Progenitor cell of endocrine pancreas (in vitro differentiated cells): ENCODE data around the gene MCM8. TPM values are rescaled to one million over a fixed set of nuclear protein-coding genes. Genes with fewer than 3 reads are reported as not detected.
A peak's percentile ranks its signal among the peaks of the same experiment; 100 is the strongest.
"Not testable (repeated sequence)": the region's sequence is repeated elsewhere in the genome, so short reads cannot be mapped to it uniquely, and the experiment has no call there.

Experiments
- DNase-seq: peaks from one replicate; pipeline ENCODE4 v3.0.0; 2021; ENCODE audit warnings: low spot score; ENCODE audit not compliant: unreplicated experiment
- H3K27ac Mint-ChIP-seq: 2 replicates; pipeline ENCODE4 v1.8.0; 2021; ENCODE audit warnings: mild to moderate bottlenecking, moderate library complexity, mixed read lengths
- H3K27me3 Mint-ChIP-seq: 2 replicates; pipeline ENCODE4 v1.8.0; 2021; ENCODE audit warnings: mixed read lengths
- H3K36me3 Mint-ChIP-seq: 2 replicates; pipeline ENCODE4 v1.8.0; 2022; ENCODE audit warnings: mixed read lengths; ENCODE audit not compliant: insufficient read depth
- H3K4me1 Mint-ChIP-seq: 2 replicates; pipeline ENCODE4 v1.8.0; 2021; ENCODE audit warnings: low read depth, mixed read lengths
- H3K4me3 Mint-ChIP-seq: 2 replicates; pipeline ENCODE4 v1.8.0; 2021; ENCODE audit warnings: low read depth, mild to moderate bottlenecking, moderate library complexity, mixed read lengths
- H3K9me3 Mint-ChIP-seq: 2 replicates; pipeline ENCODE4 v1.8.0; 2021; ENCODE audit warnings: low read depth, mixed read lengths
- CTCF ChIP-seq: fragments of 200-600 bp; sonication (generic); IDR thresholded peaks from one replicate; pipeline ENCODE4 v1.5.0; 2021; ENCODE audit warnings: antibody characterized with exemption, mild to moderate bottlenecking; ENCODE audit not compliant: unreplicated experiment
- total RNA-seq: library from RNA; stranded (reverse); gene quantifications from 2 replicates; pipeline ENCODE4 v1.2.1, GENCODE V29; 2021

Gene MCM8
- total RNA-seq, 1 donor from 2014 or later = 18.5 TPM

GRCh38 chr20:6029538-6029937 is 79.1 kb downstream of the MCM8 start:
- Mint-ChIP-seq H3K27me3 (no peaks in the 10 kb centered on the region), H3K4me3 (no peak overlapping the region), H3K9me3 (peaks cover 10% of the 10 kb centered on the region), H3K4me1 (peaks cover 8% of the 10 kb centered on the region), H3K27ac (no peak overlapping the region), H3K36me3 (peaks cover 27% of the 10 kb centered on the region)
- TF ChIP-seq CTCF = no peak
- DNase-seq = no peak

- no peak for DNase-seq
- Mint-ChIP-seq H3K4me3 (no peak overlapping the region), H3K9me3 (peaks cover 2% of the 10 kb centered on the region), H3K36me3 (peaks cover 22% of the 10 kb centered on the region), H3K27me3 (no peaks in the 10 kb centered on the region), H3K27ac (no peak overlapping the region), H3K4me1 (peaks cover 10% of the 10 kb centered on the region)
- no peak for TF ChIP-seq CTCF
Measured at GRCh38 chr20:6030453-6031080, 80.1 kb downstream of the MCM8 start.

- H3K27me3 Mint-ChIP-seq, DNase-seq, H3K4me3 Mint-ChIP-seq, H3K9me3 Mint-ChIP-seq, H3K27ac Mint-ChIP-seq: not testable (repeated sequence)
- Mint-ChIP-seq H3K36me3 (peaks cover 12% of the 10 kb centered on the region), H3K4me1 (peaks cover 10% of the 10 kb centered on the region)
Measured at GRCh38 chr20:6032907-6033306, 82.5 kb downstream of the MCM8 start.

GRCh38 chr20:6034134-6034969 is 83.9 kb downstream of the MCM8 start:
- TF ChIP-seq CTCF = no peak
- no peak overlapping the region for H3K4me3 Mint-ChIP-seq
- H3K4me1 Mint-ChIP-seq = peaks cover 10% of the 10 kb centered on the region
- no peaks in the 10 kb centered on the region for H3K9me3 Mint-ChIP-seq
- DNase-seq = no peak
- no peaks in the 10 kb centered on the region for H3K27me3 Mint-ChIP-seq
- peak overlapping the region; percentile 10 for H3K27ac Mint-ChIP-seq
- peaks cover 15% of the 10 kb centered on the region for H3K36me3 Mint-ChIP-seq

- H3K27me3 Mint-ChIP-seq = no peaks in the 10 kb centered on the region
- no peak overlapping the region for H3K27ac Mint-ChIP-seq
- no peak overlapping the region for H3K4me3 Mint-ChIP-seq
- H3K9me3 Mint-ChIP-seq = no peaks in the 10 kb centered on the region
- peaks cover 10% of the 10 kb centered on the region for H3K4me1 Mint-ChIP-seq
- TF ChIP-seq CTCF = no peak
- no peak for DNase-seq
- peaks cover 25% of the 10 kb centered on the region for H3K36me3 Mint-ChIP-seq
Measured at GRCh38 chr20:6036213-6036612, 85.8 kb downstream of the MCM8 start.
